SK-N-MC (cell line): ENCODE data around the gene PLEKHS1.

Source experiments
- DNase-seq: peaks from one replicate; pipeline ENCODE4 v3.0.0-alpha.2; 2011; ENCODE audit warnings: low read depth, low spot score
- H3K27ac ChIP-seq: fragments of 200-600 bp; sonication (generic); 2 replicates; pipeline ENCODE4 v1.5.1; 2016; ENCODE audit warnings: mixed run types
- H3K36me3 ChIP-seq: fragments of 200-600 bp; sonication (generic); 2 replicates; pipeline ENCODE4 v1.6.1; 2017; ENCODE audit warnings: antibody characterized with exemption, low read length, mixed read lengths; ENCODE audit not compliant: insufficient read depth
- H3K4me3 ChIP-seq: fragments of 200-600 bp; sonication (generic); 2 replicates; pipeline ENCODE4 v1.5.1; 2016
- H3K9ac ChIP-seq: fragments of 200-600 bp; sonication (generic); 2 replicates; pipeline ENCODE4 v1.8.0; 2017; ENCODE audit warnings: mixed run types, mixed read lengths; ENCODE audit not compliant: insufficient read length
- H3K9me3 ChIP-seq: fragments of 200-600 bp; sonication (generic); 2 replicates; pipeline ENCODE4 v1.6.1; 2017; ENCODE audit warnings: low read depth, mild to moderate bottlenecking, antibody characterized with exemption, low read length, moderate library complexity, mixed read lengths
- EZH2 ChIP-seq: fragments of 200-600 bp; sonication (generic); IDR thresholded peaks from one replicate; pipeline ENCODE4 v1.6.1; 2017; ENCODE audit warnings: antibody characterized with exemption
- FOXP2 ChIP-seq: optimal IDR thresholded peaks from 2 replicates; pipeline ENCODE3; 2011; ENCODE audit warnings: mild to moderate bottlenecking, moderate library complexity; ENCODE audit not compliant: insufficient read depth; ENCODE audit errors: extremely low read length, control extremely low read depth
- POLR2AphosphoS5 ChIP-seq: IDR thresholded peaks from 2 replicates; pipeline ENCODE4 v1.6.1; 2012; ENCODE audit warnings: mild to moderate bottlenecking, low read depth, low read length, borderline replicate concordance

PLEKHS1 gene

DNA sequence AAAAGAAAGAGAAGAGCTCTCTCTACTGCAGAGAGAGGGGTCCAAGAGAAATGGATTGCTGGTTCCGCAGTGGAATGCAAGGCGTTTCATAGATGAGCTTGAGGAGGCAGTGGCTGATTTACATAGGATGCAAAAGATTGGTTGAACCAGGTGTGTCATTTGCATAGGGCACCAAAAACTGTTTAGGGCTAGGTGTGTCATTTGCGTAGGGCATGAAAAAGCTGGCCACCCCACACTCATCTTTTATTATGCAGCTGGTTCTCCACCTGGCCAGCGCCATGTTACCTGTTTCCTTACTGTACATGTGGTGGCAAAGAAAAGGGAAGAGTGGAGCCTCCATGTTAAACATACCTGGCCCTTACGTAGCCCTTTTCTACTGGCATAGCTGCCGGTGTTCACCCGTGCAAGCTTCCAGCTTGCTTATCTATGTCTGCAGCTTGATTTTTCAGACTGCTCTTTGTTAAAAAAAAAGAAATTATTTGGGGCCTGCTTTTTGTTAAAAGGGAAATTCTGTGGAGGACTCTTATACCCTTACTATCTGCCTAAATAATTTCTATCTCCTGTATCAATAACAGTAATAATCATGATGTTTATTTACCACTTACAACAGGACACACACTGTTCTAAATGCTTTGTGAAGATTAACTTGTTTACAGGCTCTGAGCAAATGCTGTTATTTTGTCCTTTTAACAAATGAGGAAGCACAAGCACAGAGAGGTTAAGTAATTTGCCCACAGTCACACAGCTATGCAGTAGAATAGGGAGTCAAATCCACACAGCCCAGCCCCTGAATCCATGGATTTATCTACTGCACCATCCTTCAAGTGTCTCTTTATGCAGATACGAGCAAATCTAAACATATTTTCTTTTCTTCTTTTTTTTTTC is 38.5 kb upstream of the PLEKHS1 start:
- TF ChIP-seq EZH2 (no peak), POLR2AphosphoS5 (no peak), FOXP2 (no peak)
- no peak overlapping the region for H3K27ac ChIP-seq
- no peak for DNase-seq

DNA sequence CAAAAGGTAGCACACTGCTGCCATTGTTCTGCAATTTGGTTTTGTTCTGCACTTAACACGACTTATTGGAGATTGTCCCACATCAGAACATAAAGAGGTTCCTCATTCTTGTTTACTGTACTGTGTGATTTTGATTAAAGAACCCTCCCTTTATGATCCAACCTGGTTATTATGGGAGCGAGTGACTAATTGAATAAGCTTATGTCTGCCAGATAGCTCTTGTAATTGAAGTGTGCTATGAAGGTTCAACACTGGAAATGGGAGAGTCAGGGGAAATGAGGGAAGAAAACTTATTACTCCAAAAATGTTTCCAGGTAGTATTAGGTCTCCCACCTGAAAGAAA is 37.9 kb upstream of the PLEKHS1 start:
- Histone ChIP-seq H3K9ac (no peak overlapping the region), H3K4me3 (no peak overlapping the region), H3K36me3 (peaks cover 54% of the 10 kb centered on the region), H3K27ac (no peak overlapping the region), H3K9me3 (no peaks in the 10 kb centered on the region)
- no peak for DNase-seq
- no peak for TF ChIP-seq EZH2
- TF ChIP-seq POLR2AphosphoS5 = no peak
- no peak for TF ChIP-seq FOXP2

More for the DNA sequence above, 38.5 kb upstream of the PLEKHS1 start:
- Histone ChIP-seq H3K36me3 (peaks cover 47% of the 10 kb centered on the region), H3K4me3 (no peak overlapping the region), H3K9ac (no peak overlapping the region), H3K9me3 (no peaks in the 10 kb centered on the region)

DNA sequence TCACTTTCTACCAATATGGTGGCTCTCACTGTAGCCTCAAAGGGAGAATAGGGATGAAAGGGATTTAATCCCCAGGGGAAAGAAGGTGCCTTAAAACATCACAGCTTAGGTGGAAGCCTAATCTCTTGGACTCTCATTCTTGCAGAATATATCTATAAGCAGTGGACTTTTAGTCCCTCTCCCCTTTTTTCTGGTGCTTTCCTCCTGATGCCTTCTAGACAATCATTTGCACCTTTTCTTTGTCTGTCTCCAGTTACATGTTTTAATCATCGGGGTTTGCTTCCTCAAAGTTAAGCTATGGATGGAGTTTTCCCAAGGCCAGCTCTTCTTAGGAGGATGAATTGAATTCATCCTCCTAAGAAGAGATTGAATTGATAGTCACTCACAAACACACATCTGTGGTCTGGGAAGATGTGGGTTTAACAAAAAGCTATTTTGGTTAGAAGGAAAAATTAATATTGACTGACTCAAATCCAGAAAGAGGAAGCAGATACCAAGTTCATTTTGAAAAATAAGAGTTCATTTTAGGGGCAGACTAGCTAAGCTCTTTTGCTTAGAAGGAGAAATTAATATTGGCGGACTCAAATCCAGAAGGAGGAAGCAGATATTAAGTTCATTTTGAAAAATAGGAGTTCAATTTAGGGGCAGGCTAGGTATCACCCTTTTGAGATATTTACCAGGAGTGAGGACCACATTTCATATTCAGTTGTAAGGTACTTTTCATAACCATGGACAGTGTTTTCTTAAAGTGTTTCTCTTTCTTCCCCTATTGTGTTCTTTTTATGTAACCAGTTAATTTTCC is 35.2 kb upstream of the PLEKHS1 start:
- DNase-seq = no peak
- Histone ChIP-seq H3K9ac (no peak overlapping the region), H3K36me3 (peaks cover 70% of the 10 kb centered on the region), H3K4me3 (no peak overlapping the region), H3K9me3 (no peaks in the 10 kb centered on the region), H3K27ac (no peak overlapping the region)
- TF ChIP-seq POLR2AphosphoS5 = no peak
- no peak for TF ChIP-seq EZH2
- TF ChIP-seq FOXP2 = no peak

- TF ChIP-seq FOXP2 = no peak
- no peak for TF ChIP-seq POLR2AphosphoS5
- no peak for TF ChIP-seq EZH2
These were observed 32.3 kb upstream of the PLEKHS1 start for GRCh38 chr10:113718969-113719822.

GRCh38 chr10:113720386-113720785 is 31.1 kb upstream of the PLEKHS1 start:
- Histone ChIP-seq H3K9me3 (no peaks in the 10 kb centered on the region), H3K27ac (no peak overlapping the region), H3K36me3 (peaks cover 67% of the 10 kb centered on the region), H3K4me3 (no peak overlapping the region), H3K9ac (no peak overlapping the region)
- no peak for DNase-seq
- TF ChIP-seq FOXP2 (no peak), EZH2 (no peak)

More at GRCh38 chr10:113718969-113719822, 32.3 kb upstream of the PLEKHS1 start:
- no peak for DNase-seq
- Histone ChIP-seq H3K27ac (no peak overlapping the region), H3K9me3 (no peaks in the 10 kb centered on the region), H3K4me3 (no peak overlapping the region), H3K9ac (no peak overlapping the region), H3K36me3 (peaks cover 66% of the 10 kb centered on the region)

GRCh38 chr10:113732160-113732881 is 19.2 kb upstream of the PLEKHS1 start:
- Histone ChIP-seq H3K9me3 (no peaks in the 10 kb centered on the region), H3K27ac (no peak overlapping the region), H3K36me3 (peaks cover 31% of the 10 kb centered on the region), H3K9ac (no peak overlapping the region), H3K4me3 (no peak overlapping the region)
- TF ChIP-seq FOXP2 (no peak), EZH2 (no peak), POLR2AphosphoS5 (no peak)
- no peak for DNase-seq

GRCh38 chr10:113732966-113733365 is 18.5 kb upstream of the PLEKHS1 start:
- DNase-seq = no peak
- Histone ChIP-seq H3K9ac (no peak overlapping the region), H3K4me3 (no peak overlapping the region), H3K27ac (no peak overlapping the region), H3K36me3 (peaks cover 28% of the 10 kb centered on the region), H3K9me3 (no peaks in the 10 kb centered on the region)
- no peak for TF ChIP-seq POLR2AphosphoS5
- no peak for TF ChIP-seq FOXP2
- TF ChIP-seq EZH2 = no peak
